Gastrocnemius medialis (tissue), 4 donors: ENCODE measurements around the gene ACSS2.

ENCODE experiments used
- CTCF ChIP-seq, 5 experiments: fragments of 450-650 bp in 3 of 5; fragments of 200-600 bp in 2 of 5; sonication (generic) in 2 of 5; IDR thresholded peaks in 4 of 5; conservative IDR thresholded peaks in 1 of 5; 1 replicate in 4 of 5; 2 replicates in 1 of 5; pipeline ENCODE4 v1.5.1; 2016 to 2019; ENCODE audit warnings: antibody characterized with exemption in 5 of 5, mild to moderate bottlenecking in 3 of 5, moderate library complexity in 3 of 5
- POLR2A ChIP-seq, 2 donors: fragments of 450-650 bp; IDR thresholded peaks; one replicate each; pipeline ENCODE4 v1.6.1; 2017; ENCODE audit warnings: antibody characterized with exemption in 2 of 2, mild to moderate bottlenecking in 2 of 2, moderate library complexity in 2 of 2

GRCh38 chr20:34964486-34964885 lies 88.1 kb downstream of the ACSS2 start:
- TF ChIP-seq CTCF (IDR thresholded peaks at IDR 0.05 in 4 of 5, conservative IDR thresholded peaks at IDR 0.05 in 1 of 5): no peak
- no peak for TF ChIP-seq POLR2A (IDR thresholded peaks at IDR 0.05)
